G401 (cell line): ENCODE measurements around the gene C1orf116. TPM values are rescaled to one million over a fixed set of nuclear protein-coding genes. Genes with fewer than 3 reads are reported as not detected.

Experiments
- DNase-seq: peaks from one replicate; pipeline ENCODE4 v3.0.0-alpha.2; 2015; ENCODE audit warnings: low spot score
- in situ Hi-C: cut with HindIII; loops from 2 replicates; pipeline ENCODE4 v1.10.0; 2016; ENCODE audit warnings: low sequenced_read_pairs, mixed read lengths
- total RNA-seq: library from RNA; depleted of rRNA; stranded (reverse); fragments of >200 nt; shearing (Covaris generic); gene quantifications from 2 replicates; pipeline ENCODE4 v1.2.3, GENCODE V29; 2014; rRNA removed

C1orf116 gene
- total RNA-seq: not detected in 2 replicates

DNA sequence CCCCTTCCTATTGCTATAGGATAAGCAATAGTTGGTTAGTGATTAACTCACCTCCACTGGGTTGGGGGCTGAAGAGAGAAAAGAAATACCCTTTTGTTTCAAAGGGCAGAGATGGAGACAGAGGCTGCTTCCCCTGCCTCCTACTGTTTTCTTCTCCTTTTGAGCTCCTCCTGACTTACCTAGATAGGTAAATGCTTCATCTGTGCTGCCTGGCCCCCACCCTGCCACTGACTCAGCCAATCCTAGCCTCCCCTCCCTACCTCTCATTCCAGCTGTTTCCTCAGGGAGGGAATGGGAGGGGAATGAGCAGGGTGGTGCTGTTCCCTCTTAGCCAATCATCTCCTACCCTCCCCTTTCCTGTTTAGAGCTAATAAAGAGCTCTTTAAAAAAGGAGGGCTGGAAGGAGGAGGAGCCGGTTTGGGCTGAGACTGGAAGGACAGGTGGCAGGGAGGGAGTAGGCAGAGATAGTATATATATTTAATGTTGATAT, at the start of gene C1orf116:
Gene C1orf116 (minus strand): TSS at position 229 of the 490 bp plus-strand sequence. CDS start 5,158 bp downstream, outside the sequence.
- no peak for DNase-seq
- in situ Hi-C loops: no loop called here

DNA sequence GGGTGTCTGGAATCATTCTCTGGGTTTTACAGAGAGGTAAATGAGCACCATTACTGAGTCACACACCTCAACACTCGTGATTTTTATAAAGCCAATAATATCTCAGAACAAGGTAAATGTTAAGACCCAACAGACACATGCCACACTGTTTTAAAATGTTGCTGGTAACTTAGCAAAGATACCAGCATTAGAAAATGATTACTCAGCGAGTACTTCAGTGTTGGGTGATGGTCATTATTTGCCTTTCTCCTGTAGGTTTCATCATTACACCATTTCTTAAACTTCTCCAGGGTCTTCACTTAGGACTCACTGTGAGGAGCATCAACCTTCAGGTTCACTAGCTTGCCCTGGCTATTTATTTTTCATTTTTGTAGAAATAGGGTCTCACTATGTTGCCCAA, 49.2 kb upstream of the C1orf116 start:
- no peak for DNase-seq
- in situ Hi-C loops: no loop called here

DNA sequence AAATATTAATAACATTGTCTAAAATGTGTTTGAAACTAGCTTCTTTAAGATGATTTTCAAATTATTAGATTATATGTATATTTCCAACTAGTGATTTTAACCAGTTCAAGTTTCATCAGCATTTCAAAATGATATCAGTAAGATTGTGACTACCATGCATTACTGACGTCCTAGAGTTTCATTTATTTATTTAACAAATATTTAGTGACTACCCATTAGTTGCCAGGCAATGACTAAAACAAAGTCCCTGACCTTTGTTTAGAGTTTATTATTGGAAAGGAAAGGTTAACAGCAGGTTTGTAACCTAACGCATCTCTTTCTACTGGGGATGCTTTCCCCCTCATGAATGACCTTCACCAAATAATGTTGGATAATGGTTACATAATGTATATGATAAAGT, 48.5 kb upstream of the C1orf116 start:
- no peak for DNase-seq
- in situ Hi-C loops: no loop called here

DNA sequence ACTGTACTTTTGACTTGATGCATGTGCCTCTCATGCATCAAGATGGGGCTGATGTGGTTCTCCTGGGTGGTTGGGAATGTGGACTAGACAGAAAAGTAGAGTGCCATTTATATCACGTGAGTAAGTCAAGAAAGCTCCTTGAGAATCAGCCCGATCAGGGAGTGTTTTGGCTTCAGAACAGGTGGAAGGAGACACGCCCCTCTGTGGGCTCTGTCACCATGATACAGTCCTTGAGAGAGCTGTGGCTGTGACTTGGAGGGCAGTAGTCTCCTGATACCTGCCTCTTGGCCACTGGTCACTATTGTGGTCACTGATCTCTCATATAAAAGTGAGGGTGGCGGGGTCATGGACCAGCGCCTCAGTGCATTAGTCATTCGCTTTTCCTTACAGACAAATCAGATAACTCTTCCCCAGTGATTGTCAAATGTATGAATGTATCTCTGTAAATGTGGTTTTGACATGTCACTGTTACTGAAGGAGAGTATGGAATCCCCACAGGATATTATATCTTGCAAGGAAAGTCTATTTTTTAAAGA, 47.2 kb upstream of the C1orf116 start:
- in situ Hi-C loops: no loop called here
- no peak for DNase-seq

DNA sequence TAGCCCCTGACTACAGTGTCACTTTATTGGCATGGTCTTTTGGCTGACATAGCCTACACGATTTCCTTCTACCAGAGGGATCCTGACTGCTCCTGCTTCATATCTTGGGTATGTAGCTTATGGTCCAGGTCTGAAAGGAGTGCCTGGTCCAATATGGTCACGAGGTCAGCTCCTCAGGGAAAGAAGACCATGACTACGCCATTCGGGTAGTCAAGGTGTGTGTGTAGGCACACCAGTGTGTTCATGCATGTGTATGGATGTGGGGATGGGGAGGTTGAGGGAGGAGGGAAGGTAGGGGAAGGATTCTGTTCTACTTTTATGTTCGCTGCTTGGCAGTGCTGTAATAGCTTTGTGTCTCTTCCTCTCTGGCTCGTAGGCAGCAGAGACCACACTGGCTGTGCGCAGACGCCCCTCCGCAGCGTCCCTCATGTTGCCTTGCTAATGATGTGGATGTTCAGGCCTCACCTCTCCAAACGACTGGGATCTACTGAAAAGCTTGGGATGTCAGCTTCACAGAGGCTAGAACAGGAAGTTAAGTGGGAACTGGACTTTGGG, 46.1 kb upstream of the C1orf116 start:
- DNase-seq: no peak
- in situ Hi-C loops: no loop called here

DNA sequence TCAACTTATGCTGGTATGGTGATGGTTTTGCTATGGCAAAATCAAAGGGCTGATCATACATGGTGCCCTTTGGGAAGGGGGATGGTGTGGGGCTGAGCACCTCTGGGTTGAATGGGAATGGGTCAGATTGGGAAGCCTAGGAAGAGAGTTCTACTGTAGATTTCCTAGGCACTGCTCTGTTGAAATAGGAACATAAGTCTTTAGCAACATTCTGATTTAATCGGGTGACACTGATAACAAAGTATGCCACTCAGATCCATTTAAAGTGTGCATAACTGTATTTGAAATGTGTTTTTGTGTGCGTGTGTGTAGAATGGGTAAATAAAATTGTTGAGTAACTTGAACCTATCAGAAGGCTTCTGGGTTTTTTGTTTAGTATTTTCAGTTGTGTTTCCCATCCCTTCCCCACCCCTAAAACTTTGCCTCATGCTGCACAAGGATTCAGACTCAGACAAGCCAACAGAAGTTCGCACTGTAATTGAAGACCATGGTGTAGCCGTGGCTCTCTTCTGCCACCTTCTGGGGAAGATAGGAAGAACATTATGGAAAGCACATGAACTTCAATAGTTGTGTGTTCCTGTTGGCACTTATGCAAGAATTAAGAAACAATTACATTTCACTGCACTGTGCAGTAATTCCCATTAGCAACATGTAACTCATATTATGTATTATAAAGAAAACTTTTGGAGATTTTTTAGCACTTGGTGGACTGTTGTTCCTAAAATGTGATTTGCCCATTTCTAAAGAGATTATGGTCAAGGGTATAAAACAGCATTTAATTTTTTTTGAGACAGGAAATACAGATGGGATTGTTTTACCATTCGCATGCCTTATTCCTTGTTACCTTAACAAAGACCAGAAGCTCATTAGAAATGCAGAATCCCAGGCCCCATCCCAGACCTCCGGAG, 45.2 kb upstream of the C1orf116 start:
- DNase-seq: peak; percentile 80
- in situ Hi-C loops: no loop called here

DNA sequence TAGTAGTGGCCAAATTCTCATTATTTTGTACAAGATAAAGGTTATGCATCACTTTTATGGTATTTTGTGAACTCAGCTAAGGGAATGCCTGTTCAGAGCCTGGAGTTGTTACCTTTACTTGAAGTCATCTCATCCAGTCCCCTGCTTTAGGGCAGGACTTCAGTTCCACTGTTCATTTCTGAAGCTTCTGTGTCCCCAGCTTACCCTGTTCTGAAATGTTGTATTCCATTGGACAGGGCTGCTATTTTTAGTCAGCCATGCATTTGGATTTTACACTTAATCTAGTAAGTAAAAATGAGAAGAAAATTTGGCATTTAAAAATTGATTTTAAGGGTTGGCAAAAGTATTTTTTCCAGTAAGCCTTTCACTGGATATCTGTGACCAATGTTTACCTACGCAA, 44.5 kb upstream of the C1orf116 start:
- DNase-seq: no peak
- in situ Hi-C loops: no loop called here

DNA sequence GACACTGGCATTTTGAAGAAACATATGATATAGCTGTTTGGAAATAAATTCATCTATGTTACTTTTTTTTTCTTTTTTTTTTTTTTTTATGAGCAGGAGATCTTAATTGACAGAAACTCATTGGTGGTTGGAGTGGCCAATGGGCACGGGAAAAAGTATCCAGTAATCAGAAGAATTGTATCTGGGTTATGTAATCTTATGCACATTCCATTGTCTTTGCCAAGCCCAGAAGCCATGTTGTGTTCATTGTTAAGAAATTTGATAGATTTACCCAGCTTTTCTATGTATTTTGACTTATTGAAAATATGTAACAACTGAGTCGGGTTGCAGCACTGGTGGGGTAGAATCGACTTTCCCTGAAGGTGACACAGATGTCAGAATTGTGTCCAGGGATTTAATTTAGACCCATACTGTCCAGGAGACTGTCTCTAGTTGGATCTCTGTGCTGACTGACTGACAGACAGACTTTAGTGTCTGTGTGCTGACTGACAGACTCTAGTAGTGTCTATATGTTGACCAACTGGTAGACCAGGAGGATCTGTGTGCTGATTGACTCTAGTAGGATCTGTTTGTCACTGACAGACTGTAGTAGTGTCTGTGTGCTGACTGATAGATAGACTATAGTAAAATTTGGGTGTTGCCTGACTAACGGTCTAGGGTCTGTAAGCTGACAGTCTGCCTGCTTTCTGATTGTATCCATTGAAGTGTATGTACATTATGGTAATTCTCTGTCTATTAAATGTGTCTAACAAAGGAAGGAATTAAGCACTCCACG, 43.8 kb upstream of the C1orf116 start:
- in situ Hi-C loops: no loop called here
- no peak for DNase-seq

DNA sequence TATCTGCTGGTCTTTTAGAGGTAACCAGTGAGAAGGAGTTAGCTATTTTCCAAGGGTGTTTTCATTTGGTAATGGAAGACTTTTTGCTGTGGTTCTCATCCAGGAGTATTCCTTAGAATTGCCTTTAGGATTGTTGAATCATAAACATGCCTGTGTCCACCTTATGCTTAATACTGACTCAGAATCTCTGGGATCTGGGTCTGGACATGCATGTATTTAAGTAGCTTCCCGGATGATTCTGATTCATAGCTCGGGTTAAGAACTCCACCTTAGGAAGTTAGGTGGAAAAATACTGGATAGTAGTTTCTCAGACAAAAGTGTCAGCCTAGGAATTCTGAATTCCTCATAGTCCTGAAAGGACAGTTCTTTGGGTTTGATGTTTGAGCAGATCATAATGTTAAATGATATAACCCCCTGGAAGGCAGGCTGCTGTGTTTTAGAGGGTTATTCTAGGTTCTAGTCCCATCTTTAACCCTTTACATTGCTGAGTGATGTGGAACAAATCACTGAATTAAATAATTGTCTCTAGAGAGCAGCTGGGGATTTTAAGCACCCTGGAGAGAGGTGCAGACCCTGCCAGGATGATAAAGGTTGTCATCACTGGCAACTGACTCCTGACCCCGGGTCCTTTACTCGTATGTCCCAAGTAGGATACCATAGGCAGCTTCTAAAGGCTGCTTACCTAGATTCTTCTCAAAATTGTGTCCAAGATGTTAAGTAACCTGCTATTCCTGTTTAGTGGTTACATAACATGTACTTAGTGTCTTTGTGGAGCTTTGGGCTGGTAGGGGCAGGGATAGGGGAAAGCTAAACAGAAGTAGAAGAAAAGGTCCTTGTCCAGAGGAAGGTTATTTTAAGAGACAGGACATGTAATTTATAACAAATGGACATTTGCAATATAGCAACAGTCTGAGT, 41.6 kb upstream of the C1orf116 start:
- in situ Hi-C loops: no loop called here
- DNase-seq: no peak

DNA sequence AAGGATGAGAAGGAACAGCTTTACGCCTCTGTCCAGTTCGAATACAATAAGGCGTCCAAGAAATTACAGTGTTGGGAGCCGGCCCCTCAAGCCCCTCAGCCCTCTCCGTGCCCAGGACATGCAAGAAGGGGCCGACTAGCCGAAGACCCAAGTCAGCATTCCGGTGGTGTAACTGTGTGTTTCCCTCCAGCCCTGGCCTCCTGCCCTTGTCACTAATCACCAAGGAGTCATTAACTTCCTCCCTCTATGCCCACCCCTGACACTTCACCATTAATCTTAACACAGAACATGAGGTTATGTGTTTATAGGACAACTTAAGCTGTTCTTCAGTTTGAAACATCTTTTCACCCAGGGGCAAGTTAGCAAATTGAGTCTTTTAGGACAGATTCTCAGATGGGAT, 39.7 kb upstream of the C1orf116 start:
- in situ Hi-C loops: no loop called here
- DNase-seq: no peak

DNA sequence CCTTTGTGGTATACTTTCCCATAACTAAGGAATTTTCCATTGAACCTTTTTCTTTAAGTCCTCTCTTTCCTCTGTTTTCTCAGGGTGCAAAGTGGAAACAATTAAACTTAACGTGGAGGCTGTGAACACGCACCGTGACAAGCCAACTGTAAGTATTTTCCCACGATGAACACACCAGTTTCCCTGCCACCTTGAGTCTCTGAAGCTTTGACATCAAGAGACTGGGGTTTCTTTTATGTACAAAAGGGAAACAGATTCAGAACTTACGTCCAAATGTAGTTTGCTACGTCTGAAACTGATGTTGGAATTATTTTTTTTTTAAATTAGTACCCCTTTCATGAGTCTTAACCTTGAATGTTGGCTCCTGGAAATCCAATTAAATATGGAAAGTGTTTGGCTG, 38.9 kb upstream of the C1orf116 start:
- in situ Hi-C loops: no loop called here
- DNase-seq: no peak

DNA sequence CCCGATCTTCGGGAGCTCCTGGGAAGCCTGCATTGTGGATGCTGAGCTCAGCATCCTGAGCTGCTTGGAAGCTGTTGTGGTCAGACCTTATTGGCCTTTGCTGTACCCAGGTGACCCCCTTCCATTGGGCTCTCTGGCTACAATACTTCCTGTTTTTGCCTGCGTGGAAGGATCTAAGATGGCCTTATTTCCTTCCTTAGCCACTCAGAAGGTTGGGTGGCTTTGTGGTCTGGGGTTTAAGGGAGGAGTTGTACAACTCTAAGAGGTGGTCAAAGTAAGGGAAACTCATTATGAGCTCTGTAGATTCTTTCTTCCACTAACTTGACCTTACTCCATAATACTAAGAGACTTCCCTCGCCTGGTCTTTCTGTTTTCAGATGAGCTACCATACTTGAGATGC, 38.3 kb upstream of the C1orf116 start:
- in situ Hi-C loops: no loop called here

DNA sequence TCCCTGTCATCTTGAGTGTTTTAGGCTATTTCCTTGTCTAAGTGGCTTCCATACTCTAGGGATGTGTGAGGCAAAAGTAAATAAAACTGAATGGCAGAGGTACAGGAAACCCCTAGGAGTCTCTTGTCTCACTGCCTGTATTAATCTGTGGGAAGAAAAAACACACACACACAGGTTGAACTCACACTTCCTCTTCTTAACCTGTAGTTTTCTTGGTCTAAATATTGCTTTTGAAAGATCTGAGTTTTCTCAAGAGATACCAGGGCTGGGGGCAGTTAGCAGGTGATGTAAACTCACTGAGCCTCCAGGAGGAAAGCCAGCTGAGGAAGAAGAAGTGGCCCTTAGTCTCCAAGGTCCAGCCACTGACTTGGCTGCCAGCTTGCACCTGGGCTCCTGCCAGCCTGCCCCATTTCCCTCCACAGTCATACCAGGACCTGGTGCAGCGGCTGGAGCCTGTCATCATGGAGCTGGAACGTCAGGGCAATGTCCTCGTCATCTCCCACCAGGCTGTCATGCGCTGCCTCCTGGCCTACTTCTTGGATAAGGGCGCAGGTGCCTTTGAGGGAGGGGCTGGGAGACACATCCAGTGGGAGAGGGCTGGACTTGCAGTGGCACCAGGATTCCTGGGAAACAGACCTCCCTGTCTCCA, 37.4 kb upstream of the C1orf116 start:
- in situ Hi-C loops: no loop called here
- no peak for DNase-seq

More for the DNA sequence above, 38.3 kb upstream of the C1orf116 start:
- DNase-seq: no peak

DNA sequence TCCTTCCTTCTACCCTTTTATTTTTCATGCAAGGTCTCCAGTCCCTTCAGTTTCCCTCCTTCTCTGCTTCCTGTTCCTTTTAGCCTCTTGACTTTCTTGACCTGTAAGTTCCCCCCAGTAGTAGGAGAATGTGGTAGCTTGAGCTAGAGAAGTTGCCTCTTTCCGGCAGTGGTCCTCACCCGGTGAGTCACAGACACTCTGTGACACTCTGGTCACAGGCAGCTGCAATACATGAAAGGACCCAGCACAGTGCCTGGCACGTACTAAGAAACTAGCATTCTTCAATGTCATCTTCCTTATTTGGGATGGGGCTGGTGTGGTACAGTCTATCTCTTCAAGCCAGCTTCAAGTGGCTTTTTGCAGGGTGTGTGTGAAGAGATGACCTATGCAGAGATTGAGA, 36.5 kb upstream of the C1orf116 start:
- DNase-seq: no peak
- in situ Hi-C loops: no loop called here

DNA sequence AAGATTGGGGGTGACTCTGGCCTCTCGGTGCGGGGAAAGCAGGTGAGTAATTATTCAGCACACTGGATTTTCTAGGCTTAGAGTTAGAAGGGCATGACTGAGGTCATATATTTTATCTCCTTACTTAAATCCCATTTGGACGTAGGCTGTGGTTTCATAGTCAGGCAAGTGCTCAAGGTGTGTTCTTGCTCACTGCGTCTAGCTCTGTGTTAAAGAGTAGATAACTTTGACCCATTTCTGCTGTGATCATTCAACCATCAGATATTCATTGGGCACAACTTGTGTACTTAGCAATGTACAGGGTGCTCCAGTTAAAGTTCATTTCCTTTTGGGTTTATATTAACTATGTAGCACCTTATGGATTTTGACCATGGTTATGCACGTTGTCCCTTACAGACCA, 35.1 kb upstream of the C1orf116 start:
- DNase-seq: no peak
- in situ Hi-C loops: no loop called here

DNA sequence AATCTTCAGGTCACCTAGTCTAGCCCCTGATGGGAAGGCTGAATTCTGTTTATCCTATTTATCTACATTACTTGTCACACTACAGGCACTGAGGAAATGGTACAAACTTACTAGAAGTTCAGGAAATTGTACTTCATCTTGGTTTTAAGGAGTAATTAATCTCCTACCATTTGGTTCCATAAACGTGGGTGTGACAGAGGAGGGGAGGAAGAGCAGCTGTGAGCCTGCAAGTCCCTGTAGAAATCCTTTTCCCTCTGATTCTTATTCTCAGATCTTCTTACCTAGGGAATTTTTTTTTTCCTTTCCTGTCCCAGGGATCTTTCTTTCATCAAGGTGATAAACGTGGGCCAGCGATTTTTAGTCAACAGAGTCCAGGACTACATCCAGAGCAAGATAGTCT, 34.6 kb upstream of the C1orf116 start:
- DNase-seq: no peak
- in situ Hi-C loops: no loop called here

DNA sequence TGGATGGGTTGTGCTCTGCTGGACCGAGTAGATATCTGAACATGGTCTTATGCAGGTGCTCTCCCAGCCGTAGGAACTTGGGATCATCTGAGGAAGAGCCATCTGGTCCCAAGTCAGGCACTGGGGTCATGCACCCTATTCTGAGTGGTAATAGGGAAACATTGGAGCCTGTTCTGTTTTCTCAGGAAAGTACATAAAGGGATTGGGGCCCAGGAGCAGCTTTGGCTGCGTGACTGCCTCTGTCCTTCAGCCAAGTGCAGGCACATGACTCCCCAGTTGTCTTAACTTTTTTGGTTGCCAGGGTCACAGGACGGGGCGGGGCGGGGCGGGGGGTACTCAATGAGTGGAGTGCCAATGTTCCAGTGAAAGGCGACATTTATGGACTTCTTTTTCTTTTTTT, 32.0 kb upstream of the C1orf116 start:
- no peak for DNase-seq
- in situ Hi-C loops: no loop called here

DNA sequence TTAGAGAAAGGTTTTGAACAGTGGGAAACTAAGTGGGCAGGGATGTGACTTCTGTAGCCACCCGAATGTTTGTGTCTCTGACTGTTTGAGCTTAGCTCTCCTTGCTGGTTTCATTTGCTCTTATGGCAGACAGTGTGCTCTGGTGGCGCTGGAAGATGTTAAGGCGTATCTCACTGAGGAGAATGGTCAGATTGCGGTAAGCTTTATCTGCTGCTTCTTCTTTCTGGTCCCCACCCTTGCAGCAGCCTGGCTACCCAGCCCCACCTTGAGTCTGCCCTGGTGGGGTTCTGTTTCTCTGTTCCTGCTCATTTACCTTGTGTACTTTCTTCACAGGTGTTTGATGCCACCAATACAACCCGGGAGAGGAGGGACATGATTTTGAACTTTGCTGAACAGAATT, 30.5 kb upstream of the C1orf116 start:
- no peak for DNase-seq
- in situ Hi-C loops: no loop called here
